ENCODE measurements around the gene SEMA4A.

SEMA4A gene

GRCh38 chr1:156134716-156135435, 18.5 kb upstream of the SEMA4A start:
- DNase-seq (ENCODE audit: low read depth in 4 of 4, low spot score in 1 of 4), result no peak

GRCh38 chr1:156135930-156136871, 17.2 kb upstream of the SEMA4A start:
- DNase-seq (ENCODE audit: low read depth in 4 of 4, low spot score in 1 of 4), result no peak

DNA sequence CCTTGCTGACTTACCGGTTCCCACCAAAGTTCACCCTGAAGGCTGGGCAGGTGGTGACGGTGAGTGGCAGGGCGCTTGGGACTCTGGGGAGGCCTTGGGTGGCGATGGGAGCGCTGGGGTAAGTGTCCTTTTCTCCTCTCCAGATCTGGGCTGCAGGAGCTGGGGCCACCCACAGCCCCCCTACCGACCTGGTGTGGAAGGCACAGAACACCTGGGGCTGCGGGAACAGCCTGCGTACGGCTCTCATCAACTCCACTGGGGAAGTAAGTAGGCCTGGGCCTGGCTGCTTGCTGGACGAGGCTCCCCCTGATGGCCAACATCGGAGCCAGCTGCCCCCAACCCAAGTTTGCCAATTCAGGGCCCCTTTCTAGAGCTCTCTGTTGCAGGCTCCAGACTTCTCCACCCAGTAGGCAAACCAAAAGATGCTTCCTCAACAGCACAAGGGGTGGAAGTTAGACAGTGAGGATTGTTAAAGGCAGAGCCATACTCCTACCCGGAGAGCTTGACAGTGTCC, 16.4 kb upstream of the SEMA4A start:
- DNase-seq (ENCODE audit: low read depth in 4 of 4, low spot score in 1 of 4), result no peak

GRCh38 chr1:156138458-156138867, 14.9 kb upstream of the SEMA4A start:
- DNase-seq (ENCODE audit: low read depth in 4 of 4, low spot score in 1 of 4), result no peak

DNA sequence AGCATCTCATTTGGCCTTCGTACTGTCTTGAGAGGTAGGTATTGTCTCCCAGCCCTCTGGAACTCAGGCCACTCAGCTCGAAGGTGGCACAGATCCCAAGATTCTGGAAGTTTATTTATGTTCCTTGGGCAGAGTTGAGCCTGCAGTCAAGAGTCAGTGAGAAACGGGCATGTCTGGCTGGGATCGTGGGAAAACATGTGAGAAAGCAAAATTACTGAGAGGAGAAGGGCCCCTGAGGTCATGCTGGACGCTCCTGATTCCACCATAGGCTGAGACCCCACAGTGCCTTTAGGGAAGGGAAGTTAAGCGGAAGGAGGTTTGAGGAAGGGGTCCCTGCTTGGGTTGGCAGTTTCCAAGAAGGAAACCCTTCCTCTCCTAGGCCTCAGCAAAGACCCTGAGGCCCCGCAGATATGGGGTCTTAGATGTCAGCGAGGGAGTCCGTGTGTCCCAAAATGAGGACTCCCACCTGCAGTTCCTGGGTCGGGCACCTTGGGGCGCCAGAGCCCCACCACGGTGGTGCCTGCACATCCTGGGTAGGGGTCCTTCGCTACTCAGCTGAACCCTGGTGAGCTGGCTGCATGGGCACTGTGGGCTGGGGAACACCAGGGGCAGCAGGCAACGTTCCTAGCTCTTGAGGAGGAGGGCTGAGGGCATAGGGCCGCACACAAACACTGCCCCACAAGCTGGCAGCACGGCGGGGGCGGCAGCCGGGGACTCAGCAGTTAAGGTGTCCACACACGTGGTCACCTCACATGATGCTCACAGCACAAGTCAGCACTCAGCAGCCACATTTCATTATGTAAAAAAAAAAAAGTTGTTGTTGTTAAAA, 12.3 kb upstream of the SEMA4A start:
- DNase-seq (ENCODE audit: low read depth in 4 of 4, low spot score in 1 of 4), result no peak

GRCh38 chr1:156143765-156144489, 9.5 kb upstream of the SEMA4A start:
- DNase-seq (ENCODE audit: low read depth in 4 of 4, low spot score in 1 of 4), result no peak

- no peak for DNase-seq (ENCODE audit: low read depth in 4 of 4, low spot score in 1 of 4)
Observed at GRCh38 chr1:156144742-156145141, 8.6 kb upstream of the SEMA4A start.

DNA sequence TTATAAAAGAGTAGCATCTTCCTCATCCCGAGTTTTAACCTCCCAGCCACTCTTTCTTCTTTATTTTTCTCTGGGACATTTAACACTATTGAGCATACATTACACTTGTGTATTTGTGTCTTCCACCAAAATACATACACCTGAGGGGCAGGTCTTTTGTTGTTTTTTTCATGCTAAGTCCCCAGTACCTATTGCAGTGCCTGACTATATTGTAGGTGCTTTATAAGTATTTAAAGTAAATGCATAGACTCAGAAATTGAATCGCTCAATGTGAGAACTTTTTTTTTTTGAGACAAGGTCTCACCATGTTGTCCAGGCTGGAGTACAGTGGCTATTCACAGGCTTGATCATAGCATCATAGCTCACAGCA, 7.8 kb upstream of the SEMA4A start:
- no peak for DNase-seq (ENCODE audit: low read depth in 4 of 4, low spot score in 1 of 4)

- DNase-seq (ENCODE audit: low read depth in 4 of 4, low spot score in 1 of 4), result no peak
Observed at GRCh38 chr1:156146020-156146768, 7.2 kb upstream of the SEMA4A start.

GRCh38 chr1:156146769-156147405, 6.5 kb upstream of the SEMA4A start:
- no peak for DNase-seq (ENCODE audit: low read depth in 4 of 4, low spot score in 1 of 4)

DNA sequence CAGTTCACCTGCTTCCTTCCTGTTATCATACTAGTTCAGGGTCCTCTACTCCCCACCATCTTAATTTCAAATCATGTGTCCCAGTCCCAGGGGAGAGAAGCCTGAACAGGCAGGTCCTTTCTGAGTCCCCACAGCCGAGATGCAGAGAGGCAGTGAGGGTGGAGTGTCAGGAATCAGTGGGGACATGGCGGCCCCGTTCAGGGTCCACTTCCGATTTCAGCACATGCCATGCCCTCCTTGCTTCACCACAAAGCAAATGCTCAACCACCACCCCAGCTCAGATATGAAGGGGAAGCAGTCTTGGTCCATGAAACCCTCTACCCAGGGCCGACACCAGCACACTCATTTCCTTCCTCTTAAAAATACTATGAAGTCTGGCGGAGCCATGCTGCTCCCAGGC, 5.2 kb upstream of the SEMA4A start:
- DNase-seq (ENCODE audit: low read depth in 4 of 4, low spot score in 1 of 4), result no peak

GRCh38 chr1:156149374-156150332, 3.7 kb upstream of the SEMA4A start:
- DNase-seq (ENCODE audit: low read depth in 4 of 4, low spot score in 1 of 4), result no peak

GRCh38 chr1:156150333-156151011, 2.9 kb upstream of the SEMA4A start:
- DNase-seq (ENCODE audit: low read depth in 4 of 4, low spot score in 1 of 4), result no peak

DNA sequence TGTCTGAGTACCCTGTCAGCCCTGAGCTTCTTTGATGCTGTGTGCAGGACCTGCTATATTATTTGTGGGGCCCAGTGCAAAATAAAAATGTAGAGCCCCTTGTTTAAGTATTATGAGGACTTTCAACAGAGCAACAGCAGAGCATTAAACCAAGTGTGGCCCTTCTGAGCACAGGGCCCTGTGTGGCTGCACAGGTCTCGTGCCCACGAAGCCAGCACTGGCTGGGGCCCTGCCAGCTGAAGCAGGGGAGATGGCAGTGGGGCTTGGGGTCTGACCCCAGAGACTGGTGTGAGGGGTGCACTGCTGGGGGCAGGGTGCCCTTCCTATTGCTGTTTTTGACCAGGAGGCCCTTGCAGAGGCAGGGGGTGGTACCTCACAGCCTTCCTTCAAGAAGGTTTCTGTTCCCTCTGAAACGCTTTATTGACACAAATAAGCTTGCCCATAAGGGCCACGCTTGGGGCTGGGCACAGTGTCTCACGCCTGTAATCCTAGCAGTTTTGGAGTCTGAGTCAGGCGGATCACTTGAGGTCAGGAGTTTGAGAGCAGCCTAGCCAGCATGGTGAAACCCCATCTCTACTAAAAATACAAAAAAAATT, 2.2 kb upstream of the SEMA4A start:
- no peak for DNase-seq (ENCODE audit: low read depth in 4 of 4, low spot score in 1 of 4)

DNA sequence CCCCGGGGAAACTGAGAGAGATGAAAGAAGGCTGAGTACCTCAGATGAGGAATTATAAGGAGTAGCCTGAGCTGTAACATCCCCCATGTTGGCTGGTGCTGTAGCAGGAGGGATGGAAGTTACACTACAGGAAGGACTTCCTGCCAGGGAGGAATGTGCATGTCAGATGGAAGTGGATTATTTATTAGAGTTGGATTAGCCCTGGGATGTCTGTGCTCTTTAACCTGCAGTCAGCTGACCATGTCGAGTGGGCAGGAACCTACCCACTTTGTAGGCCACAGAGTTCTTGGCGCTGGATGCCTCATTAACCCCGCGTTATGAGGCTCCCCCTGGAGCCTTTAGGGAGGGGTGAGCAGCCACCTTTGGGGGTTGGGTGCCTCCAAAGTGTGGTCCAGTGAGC, 757 bp upstream of the SEMA4A start:
- DNase-seq (ENCODE audit: low read depth in 4 of 4, low spot score in 1 of 4), result no peak

- peak in 2 of 4 experiments; percentile 20 to 56 for DNase-seq (ENCODE audit: low read depth in 4 of 4, low spot score in 1 of 4)
Observed at GRCh38 chr1:156154317-156154749, 948 bp downstream of the SEMA4A start.
